Naive thymus-derived CD4-positive, alpha-beta T cell (primary cell): Measurements from ENCODE around the gene FMNL2. TPM values are rescaled to one million over a fixed set of nuclear protein-coding genes. Genes with fewer than 3 reads are reported as not detected.

ENCODE experiments used
- ATAC-seq: fragments of 150-1000 bp; cut with Tn5 transposase; 2 replicates; pipeline ENCODE4 v1.10.0; 2021; ENCODE audit warnings: mild to moderate bottlenecking, moderate library complexity
- CTCF ChIA-PET: fragments of 350-600 bp; sonication (Branson Sonifier 250); formaldehyde crosslinking; loops from one replicate; lab custom pipeline; 2021; ENCODE audit warnings: antibody characterized with exemption; lab: Charles Lee
- POLR2A ChIA-PET: fragments of 350-600 bp; sonication (Branson Sonifier 250); formaldehyde crosslinking; loops from one replicate; lab custom pipeline; 2021; ENCODE audit warnings: antibody characterized with exemption, inconsistent platforms; lab: Charles Lee
- DNase-seq, 9 donors: peaks; one replicate each; pipeline versions ENCODE4 v3.0.0 to v3.0.0-alpha.2; 2020 to 2022; ENCODE audit warnings: mixed read lengths in 1 of 9
- H3K27ac ChIP-seq: one replicate; pipeline ENCODE4 v1.7.0; 2013; ENCODE audit warnings: mild to moderate bottlenecking, low read depth, low read length, moderate library complexity
- H3K27me3 ChIP-seq, 2 donors: one replicate each; pipeline ENCODE4 v1.7.0; 2013; ENCODE audit warnings: low read length in 2 of 2, mild to moderate bottlenecking in 2 of 2, moderate library complexity in 2 of 2; ENCODE audit not compliant: control insufficient read depth in 2 of 2, insufficient read depth in 2 of 2
- H3K36me3 ChIP-seq, 3 experiments: 1 replicate in 2 of 3; 2 replicates in 1 of 3; pipeline ENCODE4 v1.7.0; 2013; ENCODE audit warnings: low read length in 3 of 3, mild to moderate bottlenecking in 3 of 3, moderate library complexity in 1 of 3; ENCODE audit not compliant: insufficient read depth in 3 of 3, control insufficient read depth in 2 of 3
- H3K4me1 ChIP-seq, 2 donors: one replicate each; pipeline ENCODE4 v1.7.0; 2013; ENCODE audit warnings: low read length in 2 of 2, mild to moderate bottlenecking in 2 of 2, moderate library complexity in 1 of 2; ENCODE audit not compliant: control insufficient read depth in 2 of 2, insufficient read depth in 2 of 2
- H3K4me3 ChIP-seq: 2 replicates; pipeline ENCODE4 v1.7.0; 2013; ENCODE audit warnings: mild to moderate bottlenecking, low read length
- H3K9me3 ChIP-seq, 3 experiments: 1 replicate in 2 of 3; 2 replicates in 1 of 3; pipeline ENCODE4 v1.7.0; 2013; ENCODE audit warnings: low read length in 3 of 3; ENCODE audit not compliant: control insufficient read depth in 2 of 3
- H3K27ac Mint-ChIP-seq, 9 donors: one replicate each; pipeline ENCODE4 v1.8.0; 2020 to 2022; ENCODE audit warnings: mixed read lengths in 9 of 9, mild to moderate bottlenecking in 8 of 9, moderate library complexity in 5 of 9, inconsistent platforms in 2 of 9
- H3K27me3 Mint-ChIP-seq, 5 donors: one replicate each; pipeline ENCODE4 v1.8.0; 2021 to 2022; ENCODE audit warnings: mixed read lengths in 5 of 5, mild to moderate bottlenecking in 1 of 5
- H3K36me3 Mint-ChIP-seq, 5 donors: one replicate each; pipeline ENCODE4 v1.8.0; 2020 to 2022; ENCODE audit warnings: mixed read lengths in 5 of 5, mild to moderate bottlenecking in 3 of 5, inconsistent platforms in 1 of 5
- H3K4me1 Mint-ChIP-seq, 7 donors: one replicate each; pipeline ENCODE4 v1.8.0; 2020 to 2022; ENCODE audit warnings: mixed read lengths in 7 of 7, mild to moderate bottlenecking in 3 of 7, inconsistent platforms in 1 of 7
- H3K4me3 Mint-ChIP-seq, 10 donors: one replicate each; pipeline ENCODE4 v1.8.0; 2020 to 2022; ENCODE audit warnings: mild to moderate bottlenecking in 10 of 10, mixed read lengths in 10 of 10, moderate library complexity in 6 of 10, inconsistent platforms in 2 of 10
- H3K9me3 Mint-ChIP-seq, 11 donors: one replicate each; pipeline ENCODE4 v1.8.0; 2020 to 2022; ENCODE audit warnings: mixed read lengths in 11 of 11, mild to moderate bottlenecking in 4 of 11, inconsistent platforms in 1 of 11, moderate library complexity in 1 of 11
- intact Hi-C, 2 donors: fragments of 100-400 bp; cut with micrococcal nuclease; formaldehyde crosslinking; loops; one replicate each; pipeline ENCODE4 v1.15.1; 2023
- polyA plus RNA-seq, 2 donors: library from polyadenylated mRNA; unstranded; fragments of 300-500 nt; fragmentation: Illumina TruSeq; gene quantifications; one replicate each; pipeline ENCODE4 v1.2.3, GENCODE V29; 2021
- total RNA-seq, 6 experiments: library from RNA in 5 of 6; stranded (reverse) in 5 of 6; gene quantifications; 1 replicate in 5 of 6; 2 replicates in 1 of 6; pipeline ENCODE4 v1.2.3 and lab custom pipeline; 2021 to 2026

The FMNL2 gene
- total and polyA plus RNA-seq, 7 experiments from 2014 or later: 0.16 to 2.7 (median 1.2) TPM

DNA sequence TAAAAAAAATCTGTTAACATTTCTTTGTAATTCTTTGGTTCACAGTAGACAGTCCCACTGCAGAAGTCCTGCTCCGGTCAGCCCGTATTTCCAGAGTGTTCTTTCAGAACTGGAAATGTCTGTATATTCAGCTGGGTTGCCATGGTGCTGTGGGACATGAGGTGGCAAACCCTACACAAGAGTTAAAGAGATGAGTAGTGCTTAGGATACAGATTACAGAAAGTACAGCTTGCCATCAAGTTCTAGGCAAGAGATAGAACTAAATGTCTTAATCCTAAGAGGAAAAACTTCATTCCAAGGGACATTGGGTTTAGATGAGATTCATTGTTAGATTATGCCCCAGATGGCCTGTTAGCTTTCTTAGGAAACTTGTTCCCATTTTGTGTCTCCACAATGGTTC, 60.1 kb downstream of the FMNL2 start:
- Histone ChIP-seq H3K27me3 (no peaks in the 10 kb centered on the region), H3K4me1 (no peaks in the 10 kb centered on the region), H3K9me3 (no peaks in the 10 kb centered on the region), H3K27ac (no peak overlapping the region), H3K36me3 (no peaks in the 10 kb centered on the region), H3K4me3 (no peak overlapping the region)
- POLR2A ChIA-PET: no interaction called here
- Mint-ChIP-seq H3K4me1 (peaks cover 0 to 7% (median 0%) of the 10 kb centered on the region in 7 donors), H3K27me3 (peaks cover 5 to 32% (median 25%) of the 10 kb centered on the region in 5 donors), H3K27ac (no peak overlapping the region), H3K36me3 (no peaks in the 10 kb centered on the region), H3K4me3 (no peak overlapping the region), H3K9me3 (peaks cover 0 to 3% (median 0%) of the 10 kb centered on the region in 11 donors)
- intact Hi-C loops: no loop called here
- DNase-seq: no peak
- CTCF ChIA-PET: no interaction called here
- no peak for ATAC-seq

DNA sequence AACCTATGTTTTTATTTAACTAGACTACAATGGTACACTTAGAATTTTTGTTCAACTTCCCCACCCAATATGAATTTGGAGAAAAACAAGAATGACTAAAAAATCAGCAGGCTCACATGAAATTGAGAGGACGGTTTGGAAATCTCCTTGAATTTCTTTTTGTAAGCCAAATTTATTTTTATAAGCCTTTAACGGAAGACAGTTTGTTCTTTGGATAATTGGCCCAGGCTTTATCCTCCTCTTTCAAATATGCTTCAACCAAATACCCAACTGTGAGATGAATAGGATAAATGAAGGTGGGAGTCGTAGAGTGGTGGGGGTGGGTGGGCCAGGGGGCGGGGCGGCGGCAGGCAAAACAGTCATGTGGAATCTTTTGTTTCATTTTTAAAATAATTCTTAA, 60.6 kb downstream of the FMNL2 start:
- H3K9me3 ChIP-seq: no peaks in the 10 kb centered on the region
- H3K4me3 ChIP-seq: no peak overlapping the region
- Mint-ChIP-seq H3K27ac (no peak overlapping the region), H3K9me3 (peaks cover 0 to 3% (median 0%) of the 10 kb centered on the region in 11 donors), H3K4me3 (no peak overlapping the region), H3K4me1 (peaks cover 0 to 7% (median 0%) of the 10 kb centered on the region in 7 donors), H3K27me3 (peaks cover 5 to 32% (median 25%) of the 10 kb centered on the region in 5 donors), H3K36me3 (no peaks in the 10 kb centered on the region)
- DNase-seq (no peak), ATAC-seq (no peak)
- CTCF ChIA-PET: no interaction called here
- no peaks in the 10 kb centered on the region for H3K36me3 ChIP-seq
- H3K27ac ChIP-seq: no peak overlapping the region
- POLR2A ChIA-PET: no interaction called here
- H3K27me3 ChIP-seq: no peaks in the 10 kb centered on the region
- no peaks in the 10 kb centered on the region for H3K4me1 ChIP-seq
- intact Hi-C loops: no loop called here

DNA sequence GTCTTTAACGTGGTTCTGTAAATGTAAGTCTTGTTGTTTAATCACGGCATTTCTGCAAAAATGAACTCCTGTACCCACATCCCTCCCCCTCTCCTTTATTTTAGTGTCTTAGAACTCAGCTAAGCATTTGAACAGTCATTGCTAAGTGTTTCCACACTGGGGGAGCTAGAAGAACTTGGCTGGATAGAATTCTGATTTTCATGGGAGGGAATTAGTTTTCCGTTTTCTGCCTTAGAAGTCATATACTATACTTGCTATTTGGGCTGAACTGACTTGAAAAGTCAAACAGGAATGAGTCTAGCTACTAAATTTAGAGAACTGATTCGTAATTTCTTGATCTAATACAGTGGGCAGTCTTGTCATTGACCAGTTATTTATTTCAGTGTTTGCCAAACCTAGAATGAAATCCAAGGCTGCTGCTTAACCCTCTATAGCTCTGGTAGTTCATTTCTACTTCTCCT, 61.1 kb downstream of the FMNL2 start:
- no peak overlapping the region for H3K27ac Mint-ChIP-seq
- peaks cover 0 to 2% (median 0%) of the 10 kb centered on the region in 11 donors for H3K9me3 Mint-ChIP-seq
- peaks cover 5 to 32% (median 25%) of the 10 kb centered on the region in 5 donors for H3K27me3 Mint-ChIP-seq
- ATAC-seq (no peak), DNase-seq (no peak)
- Histone ChIP-seq H3K9me3 (no peaks in the 10 kb centered on the region), H3K36me3 (no peaks in the 10 kb centered on the region), H3K4me3 (no peak overlapping the region), H3K27me3 (no peaks in the 10 kb centered on the region), H3K27ac (no peak overlapping the region), H3K4me1 (no peaks in the 10 kb centered on the region)
- no peaks in the 10 kb centered on the region for H3K36me3 Mint-ChIP-seq
- peaks cover 0 to 10% (median 0%) of the 10 kb centered on the region in 7 donors for H3K4me1 Mint-ChIP-seq
- no peak overlapping the region for H3K4me3 Mint-ChIP-seq
- intact Hi-C loops: no loop called here
- POLR2A ChIA-PET: no interaction called here
- CTCF ChIA-PET: no interaction called here

DNA sequence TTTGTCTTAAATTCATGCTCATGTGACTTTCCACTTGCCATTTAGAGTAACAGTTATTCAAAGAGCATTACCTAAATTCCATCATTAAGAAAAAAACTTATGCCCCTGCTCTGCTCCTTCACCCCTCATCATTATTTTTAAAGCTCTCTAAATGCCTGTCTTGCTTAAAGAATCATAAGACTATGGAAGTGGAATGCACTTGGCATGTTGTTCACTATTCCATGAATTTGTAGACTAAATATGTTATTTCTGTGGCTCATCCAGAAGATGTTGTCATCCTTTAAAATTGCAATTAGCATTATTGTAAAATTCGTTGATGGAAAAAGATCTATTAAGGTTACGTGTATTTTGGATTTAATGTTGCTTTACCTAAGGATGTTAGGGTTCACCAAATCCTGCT, 61.8 kb downstream of the FMNL2 start:
- Histone ChIP-seq H3K27me3 (no peaks in the 10 kb centered on the region), H3K4me1 (no peaks in the 10 kb centered on the region), H3K9me3 (no peaks in the 10 kb centered on the region), H3K27ac (no peak overlapping the region), H3K4me3 (no peak overlapping the region), H3K36me3 (no peaks in the 10 kb centered on the region)
- H3K4me3 Mint-ChIP-seq: no peak overlapping the region
- H3K27ac Mint-ChIP-seq: no peak overlapping the region
- POLR2A ChIA-PET: no interaction called here
- ATAC-seq: no peak
- H3K4me1 Mint-ChIP-seq: peaks cover 0 to 15% (median 0%) of the 10 kb centered on the region in 7 donors
- peaks cover 5 to 32% (median 21%) of the 10 kb centered on the region in 5 donors for H3K27me3 Mint-ChIP-seq
- H3K9me3 Mint-ChIP-seq: no peaks in the 10 kb centered on the region
- CTCF ChIA-PET: no interaction called here
- intact Hi-C loops: no loop called here
- no peaks in the 10 kb centered on the region for H3K36me3 Mint-ChIP-seq
- DNase-seq: no peak

DNA sequence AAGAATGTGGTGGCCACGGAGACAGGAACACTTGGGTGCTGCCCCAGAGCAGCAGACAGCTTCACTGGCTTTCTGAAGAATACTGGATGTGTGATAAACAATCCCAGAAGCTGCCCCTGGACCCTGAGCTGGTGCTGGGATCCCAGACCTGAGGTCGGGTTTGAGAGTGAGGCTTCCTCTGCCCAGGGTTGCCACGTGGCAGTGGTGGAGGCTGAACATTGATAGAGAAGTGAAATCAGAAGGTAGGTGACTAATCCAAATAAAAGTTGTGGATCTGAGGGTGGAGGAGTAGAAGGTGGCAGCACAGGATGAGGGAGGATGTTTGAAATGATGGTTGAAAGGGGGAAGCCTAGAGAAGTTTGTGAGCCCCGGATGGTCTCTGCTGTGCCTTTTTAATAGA, 64.0 kb downstream of the FMNL2 start:
- ATAC-seq (no peak), DNase-seq (no peak)
- ChIA-PET POLR2A (no interaction called here), CTCF (no interaction called here)
- H3K27ac ChIP-seq: no peak overlapping the region
- no peaks in the 10 kb centered on the region for H3K36me3 Mint-ChIP-seq
- peaks cover 13 to 41% (median 18%) of the 10 kb centered on the region in 5 donors for H3K27me3 Mint-ChIP-seq
- peaks cover 0 to 29% (median 6%) of the 10 kb centered on the region in 7 donors for H3K4me1 Mint-ChIP-seq
- no peak overlapping the region for H3K4me3 ChIP-seq
- no peaks in the 10 kb centered on the region for H3K36me3 ChIP-seq
- no peaks in the 10 kb centered on the region for H3K9me3 ChIP-seq
- H3K4me3 Mint-ChIP-seq: no peak overlapping the region
- no peaks in the 10 kb centered on the region for H3K4me1 ChIP-seq
- H3K27ac Mint-ChIP-seq: no peak overlapping the region
- no peaks in the 10 kb centered on the region for H3K27me3 ChIP-seq
- no peaks in the 10 kb centered on the region for H3K9me3 Mint-ChIP-seq
- intact Hi-C loops: no loop called here

DNA sequence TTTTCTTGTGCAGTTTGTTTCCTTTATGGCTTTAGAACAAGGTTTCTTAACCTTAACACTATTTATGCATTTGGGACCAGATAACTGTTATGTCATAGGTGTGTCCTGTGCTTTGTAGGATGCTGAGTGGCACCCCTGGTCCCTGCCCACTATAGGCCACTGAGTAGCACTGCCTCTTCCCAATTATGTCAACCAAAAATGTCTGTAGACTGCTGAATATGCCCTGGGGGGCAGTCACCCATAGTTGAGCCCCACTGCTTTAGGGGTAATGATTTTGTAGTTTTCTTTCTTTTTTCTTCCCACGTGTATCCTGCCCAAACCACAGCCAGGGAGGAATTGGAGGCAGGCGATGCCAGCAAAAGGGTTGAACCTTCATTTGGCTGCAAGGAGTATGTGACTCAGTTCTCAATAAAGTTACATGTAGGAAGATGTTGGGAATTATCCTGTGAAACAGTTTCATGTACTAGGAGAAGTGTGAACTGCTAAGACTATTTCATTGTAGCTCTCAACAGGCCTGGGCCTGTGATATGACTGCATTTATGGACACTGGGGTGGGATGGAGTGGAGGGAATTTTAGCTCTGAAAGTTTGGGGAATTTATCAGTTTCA, 65.7 kb downstream of the FMNL2 start:
- Histone ChIP-seq H3K9me3 (no peaks in the 10 kb centered on the region), H3K27ac (no peak overlapping the region), H3K4me3 (no peak overlapping the region), H3K36me3 (no peaks in the 10 kb centered on the region), H3K27me3 (no peaks in the 10 kb centered on the region), H3K4me1 (no peaks in the 10 kb centered on the region)
- H3K9me3 Mint-ChIP-seq: no peaks in the 10 kb centered on the region
- H3K27me3 Mint-ChIP-seq: peaks cover 13 to 41% (median 20%) of the 10 kb centered on the region in 5 donors
- peaks cover 0 to 32% (median 6%) of the 10 kb centered on the region in 7 donors for H3K4me1 Mint-ChIP-seq
- POLR2A ChIA-PET: no interaction called here
- DNase-seq (no peak), ATAC-seq (no peak)
- no peak overlapping the region for H3K4me3 Mint-ChIP-seq
- CTCF ChIA-PET: no interaction called here
- intact Hi-C loops: no loop called here
- no peak overlapping the region for H3K27ac Mint-ChIP-seq
- H3K36me3 Mint-ChIP-seq: no peaks in the 10 kb centered on the region
